H9 (cell line): ENCODE data around the gene NTNG2. TPM values are rescaled to one million over a fixed set of nuclear protein-coding genes. Genes with fewer than 3 reads are reported as not detected.

ENCODE experiments used
- DNase-seq: peaks from one replicate; pipeline ENCODE4 v3.0.0-alpha.2; 2017
- H2AFZ ChIP-seq: one replicate; pipeline ENCODE4 v1.6.1; 2013; ENCODE audit warnings: mild to moderate bottlenecking, low read length, control low read depth, moderate library complexity
- H2AK5ac ChIP-seq: 2 replicates; pipeline ENCODE4 v1.6.1; 2013; ENCODE audit warnings: low read length, control low read depth, mixed read lengths; ENCODE audit not compliant: insufficient read length
- H2BK120ac ChIP-seq: one replicate; pipeline ENCODE4 v1.6.1; 2013; ENCODE audit warnings: low read depth, mild to moderate bottlenecking, low read length, control low read depth, inconsistent platforms; ENCODE audit not compliant: poor library complexity, severe bottlenecking
- H2BK12ac ChIP-seq: 2 replicates; pipeline ENCODE4 v1.6.1; 2013; ENCODE audit warnings: low read length, control low read depth, mixed read lengths, low read depth; ENCODE audit not compliant: insufficient read length
- H2BK15ac ChIP-seq: 2 replicates; pipeline ENCODE4 v1.6.1; 2013; ENCODE audit warnings: low read depth, low read length, control low read depth
- H2BK20ac ChIP-seq: one replicate; pipeline ENCODE4 v1.6.1; 2013; ENCODE audit warnings: low read depth, mild to moderate bottlenecking, low read length, control low read depth, inconsistent platforms; ENCODE audit not compliant: poor library complexity, severe bottlenecking
- H2BK5ac ChIP-seq: 2 replicates; pipeline ENCODE4 v1.6.1; 2013; ENCODE audit warnings: low read length, control low read depth, mixed read lengths; ENCODE audit not compliant: insufficient read length
- H3K14ac ChIP-seq: 2 replicates; pipeline ENCODE4 v1.6.1; 2013; ENCODE audit warnings: low read length, control low read depth; ENCODE audit not compliant: insufficient read depth
- H3K18ac ChIP-seq: 2 replicates; pipeline ENCODE4 v1.6.1; 2013; ENCODE audit warnings: low read depth, mild to moderate bottlenecking, mixed read lengths, low read length, control low read depth; ENCODE audit not compliant: insufficient read length
- H3K23ac ChIP-seq: 2 replicates; pipeline ENCODE4 v1.6.1; 2013; ENCODE audit warnings: low read length, control low read depth, mixed read lengths, low read depth; ENCODE audit not compliant: insufficient read length
- H3K23me2 ChIP-seq: 2 replicates; pipeline ENCODE4 v1.6.1; 2013; ENCODE audit warnings: low read depth, mild to moderate bottlenecking, mixed read lengths, low read length, control low read depth; ENCODE audit not compliant: insufficient read length, poor library complexity, severe bottlenecking
- H3K27ac ChIP-seq: 2 replicates; pipeline ENCODE4 v1.5.1; 2013; ENCODE audit warnings: low read length, control low read depth, mixed read lengths, low read depth; ENCODE audit not compliant: insufficient read length
- H3K27me3 ChIP-seq: 2 replicates; pipeline ENCODE4 v1.6.1; 2013; ENCODE audit warnings: low read length, control low read depth, inconsistent platforms; ENCODE audit not compliant: insufficient read depth
- H3K4ac ChIP-seq: 2 replicates; pipeline ENCODE4 v1.6.1; 2013; ENCODE audit warnings: low read depth, mild to moderate bottlenecking, control low read depth, inconsistent platforms, low read length, moderate library complexity
- H3K4me1 ChIP-seq: 2 replicates; pipeline ENCODE4 v1.6.1; 2013; ENCODE audit warnings: low read length, control low read depth, inconsistent platforms; ENCODE audit not compliant: insufficient read depth
- H3K4me2 ChIP-seq: 2 replicates; pipeline ENCODE4 v1.6.1; 2013; ENCODE audit warnings: low read length, control low read depth, mixed read lengths; ENCODE audit not compliant: insufficient read length, insufficient read depth
- H3K56ac ChIP-seq: 2 replicates; pipeline ENCODE4 v1.6.1; 2013; ENCODE audit warnings: low read depth, mild to moderate bottlenecking, mixed read lengths, low read length, control low read depth; ENCODE audit not compliant: insufficient read length
- H3K79me1 ChIP-seq: 2 replicates; pipeline ENCODE4 v1.6.1; 2013; ENCODE audit warnings: low read depth, mild to moderate bottlenecking, moderate library complexity, low read length, control low read depth, inconsistent platforms; ENCODE audit not compliant: insufficient read depth, poor library complexity, severe bottlenecking
- H3K79me2 ChIP-seq: 2 replicates; pipeline ENCODE4 v1.6.1; 2013; ENCODE audit warnings: low read length, control low read depth, inconsistent platforms; ENCODE audit not compliant: insufficient read depth
- H3K9ac ChIP-seq: 2 replicates; pipeline ENCODE4 v1.6.1; 2013; ENCODE audit warnings: low read length, control low read depth, mixed read lengths; ENCODE audit not compliant: insufficient read length; ENCODE audit errors: extremely low read depth
- H3K9me3 ChIP-seq: one replicate; pipeline ENCODE4 v1.6.1; 2013; ENCODE audit warnings: low read depth, low read length, inconsistent platforms; ENCODE audit not compliant: control insufficient read depth
- H3T11ph ChIP-seq: one replicate; pipeline ENCODE4 v1.6.1; 2013; ENCODE audit warnings: mild to moderate bottlenecking, low read length, control low read depth, inconsistent platforms
- H4K20me1 ChIP-seq: one replicate; pipeline ENCODE4 v1.6.1; 2013; ENCODE audit not compliant: control insufficient read depth, insufficient read length, insufficient read depth
- H4K5ac ChIP-seq: 2 replicates; pipeline ENCODE4 v1.6.1; 2013; ENCODE audit warnings: low read depth, mild to moderate bottlenecking, mixed read lengths, low read length, control low read depth; ENCODE audit not compliant: insufficient read length
- H4K8ac ChIP-seq: replicated peaks from 2 replicates; pipeline ENCODE4 v1.6.1; 2013; ENCODE audit warnings: low read length, control low read depth, mixed read lengths, low read depth; ENCODE audit not compliant: insufficient read length
- H4K91ac ChIP-seq: 2 replicates; pipeline ENCODE4 v1.6.1; 2013; ENCODE audit warnings: low read depth, mild to moderate bottlenecking, moderate library complexity, mixed read lengths, low read length, control low read depth; ENCODE audit not compliant: insufficient read length
- H3K27ac Mint-ChIP-seq, 3 experiments: 2 replicates in 2 of 3; 3 replicates in 1 of 3; pipeline ENCODE4 v1.8.0; 2020 to 2021; ENCODE audit warnings: mixed read lengths in 3 of 3, mild to moderate bottlenecking in 1 of 3, moderate library complexity in 1 of 3
- H3K27me3 Mint-ChIP-seq: 2 replicates; pipeline ENCODE4 v1.8.0; 2021; ENCODE audit warnings: low read depth, mild to moderate bottlenecking, moderate library complexity, mixed read lengths
- H3K36me3 Mint-ChIP-seq, 3 experiments: 2 replicates in 2 of 3; 3 replicates in 1 of 3; pipeline ENCODE4 v1.8.0; 2020 to 2021; ENCODE audit warnings: low read depth in 3 of 3, mixed read lengths in 3 of 3; ENCODE audit not compliant: insufficient read depth in 1 of 3
- H3K4me1 Mint-ChIP-seq, 2 experiments: 2 replicates each; pipeline ENCODE4 v1.8.0; 2020; ENCODE audit warnings: mixed read lengths in 2 of 2
- H3K4me3 Mint-ChIP-seq, 2 experiments: 2 replicates in 1 of 2; 3 replicates in 1 of 2; pipeline ENCODE4 v1.8.0; 2020 to 2021; ENCODE audit warnings: mild to moderate bottlenecking in 2 of 2, mixed read lengths in 2 of 2, moderate library complexity in 1 of 2
- H3K9me3 Mint-ChIP-seq, 2 experiments: 2 replicates in 1 of 2; 3 replicates in 1 of 2; pipeline ENCODE4 v1.8.0; 2020; ENCODE audit warnings: mild to moderate bottlenecking in 2 of 2, mixed read lengths in 2 of 2, moderate library complexity in 1 of 2
- CTCF ChIP-seq: fragments of 200-600 bp; sonication (generic); conservative IDR thresholded peaks from 3 replicates; pipeline ENCODE4 v1.8.0; 2021; ENCODE audit warnings: antibody characterized with exemption, mild to moderate bottlenecking
- WGBS: extraction: QIAGEN DNeasy Blood & Tissue Kit; methylation state at CpG from one replicate; pipeline ENCODE4 v1.1.7; 2013; ENCODE audit warnings: missing lambda C conversion rate, low lambda C conversion rate, mixed read lengths; ENCODE audit not compliant: insufficient read length; ENCODE audit errors: extremely low coverage; 5-methylcytosine and 5-hydroxymethylcytosine counted together
- total RNA-seq: library from RNA; stranded (reverse); gene quantifications from 2 replicates; pipeline ENCODE4 v1.2.1, GENCODE V29; 2021

NTNG2 gene
- total RNA-seq, 1 experiment from 2014 or later, result 0.52 TPM

- Histone ChIP-seq H2BK15ac (no peak overlapping the region), H3K79me2 (no peaks in the 10 kb centered on the region), H4K20me1 (no peaks in the 10 kb centered on the region), H3K14ac (no peak overlapping the region), H3K18ac (no peak overlapping the region), H3K4me2 (no peak overlapping the region), H2BK20ac (no peak overlapping the region), H3K9me3 (no peaks in the 10 kb centered on the region), H2BK120ac (no peak overlapping the region), H2BK12ac (no peak overlapping the region), H3K4me1 (no peaks in the 10 kb centered on the region), H3K23ac (no peak overlapping the region), H4K8ac (no peak overlapping the region), H2BK5ac (no peak overlapping the region), H3K27ac (no peak overlapping the region), H2AK5ac (no peak overlapping the region), H3K9ac (no peak overlapping the region), H4K91ac (no peak overlapping the region), H3K27me3 (no peaks in the 10 kb centered on the region), H3K79me1 (no peaks in the 10 kb centered on the region), H2AFZ (no peak overlapping the region), H4K5ac (no peak overlapping the region), H3K4ac (no peak overlapping the region), H3T11ph (no peak overlapping the region), H3K23me2 (no peaks in the 10 kb centered on the region), H3K56ac (no peak overlapping the region)
- WGBS, result no CpG with 5 or more reads among the region's 3 CpGs
- TF ChIP-seq CTCF, result no peak
- Mint-ChIP-seq H3K4me1 (peaks cover 6 to 16% of the 10 kb centered on the region in 2 experiments; a peak in 3 of 4 replicates), H3K9me3 (no peaks in the 10 kb centered on the region), H3K27me3 (peaks cover 9% of the 10 kb centered on the region), H3K36me3 (no peaks in the 10 kb centered on the region), H3K4me3 (no peak overlapping the region), H3K27ac (no peak overlapping the region)
- no peak for DNase-seq
Measured at GRCh38 chr9:132224645-132225044, 62.8 kb downstream of the NTNG2 start.
